Liver (tissue), 9 donors: Measurements from ENCODE around the gene MAN1C1. TPM values are rescaled to one million over a fixed set of nuclear protein-coding genes. Genes with fewer than 3 reads are reported as not detected.

Experiments used
- DNase-seq: peaks from one replicate; pipeline ENCODE4 v3.0.0-alpha.2; 2017; ENCODE audit warnings: low spot score
- H3K27ac ChIP-seq, 2 donors: one replicate each; pipeline ENCODE4 v1.7.0; 2013; ENCODE audit warnings: inconsistent platforms in 2 of 2, low read length in 2 of 2, control low read depth in 1 of 2, low read depth in 1 of 2, mild to moderate bottlenecking in 1 of 2
- H3K27me3 ChIP-seq, 4 donors: one replicate each; pipeline versions ENCODE4 v1.6.1 to v1.7.0; 2013; ENCODE audit warnings: low read length in 3 of 4, inconsistent platforms in 1 of 4, mild to moderate bottlenecking in 1 of 4, moderate library complexity in 1 of 4; ENCODE audit not compliant: control insufficient read depth in 4 of 4, insufficient read depth in 4 of 4
- H3K36me3 ChIP-seq, 4 donors: one replicate each; pipeline versions ENCODE4 v1.6.1 to v1.7.0; 2013; ENCODE audit warnings: low read length in 3 of 4, mild to moderate bottlenecking in 3 of 4, low read depth in 1 of 4, moderate library complexity in 1 of 4; ENCODE audit not compliant: control insufficient read depth in 4 of 4, insufficient read depth in 3 of 4
- H3K4me1 ChIP-seq, 4 donors: one replicate each; pipeline versions ENCODE4 v1.6.1 to v1.7.0; 2013; ENCODE audit warnings: low read length in 3 of 4, mild to moderate bottlenecking in 3 of 4, moderate library complexity in 1 of 4; ENCODE audit not compliant: control insufficient read depth in 4 of 4, insufficient read depth in 4 of 4
- H3K4me3 ChIP-seq, 3 donors: one replicate each; pipeline versions ENCODE4 v1.6.1 to v1.7.0; 2013; ENCODE audit warnings: low read length in 3 of 3, control low read depth in 1 of 3, low read depth in 1 of 3, mild to moderate bottlenecking in 1 of 3
- H3K9ac ChIP-seq, 2 donors: one replicate each; pipeline ENCODE4 v1.7.0; 2013; ENCODE audit warnings: low read length in 2 of 2, mild to moderate bottlenecking in 2 of 2, moderate library complexity in 2 of 2, control low read depth in 1 of 2, low read depth in 1 of 2
- H3K9me3 ChIP-seq, 4 donors: one replicate each; pipeline versions ENCODE4 v1.6.1 to v1.7.0; 2013; ENCODE audit warnings: low read length in 3 of 4; ENCODE audit not compliant: control insufficient read depth in 4 of 4
- ATF3 ChIP-seq: IDR thresholded peaks from 2 replicates; pipeline ENCODE4 v1.6.1; 2016; ENCODE audit warnings: antibody characterized with exemption
- EGR1 ChIP-seq, 2 donors: IDR thresholded peaks; 2 replicates each; pipeline ENCODE4 v1.6.1; 2016 to 2018; ENCODE audit warnings: antibody characterized with exemption in 2 of 2, low read depth in 2 of 2
- FOXA1 ChIP-seq: IDR thresholded peaks from 2 replicates; pipeline ENCODE4 v1.6.1; 2016; ENCODE audit warnings: antibody characterized with exemption
- FOXA2 ChIP-seq: IDR thresholded peaks from 2 replicates; pipeline ENCODE4 v1.6.1; 2016; ENCODE audit warnings: antibody characterized with exemption
- GABPA ChIP-seq, 2 donors: IDR thresholded peaks in 1 of 2; conservative IDR thresholded peaks in 1 of 2; 2 replicates each; pipeline ENCODE4 v1.6.1; 2016; ENCODE audit warnings: antibody characterized with exemption in 2 of 2, mild to moderate bottlenecking in 1 of 2, moderate library complexity in 1 of 2
- HNF4A ChIP-seq, 2 donors: conservative IDR thresholded peaks; 2 replicates each; pipeline ENCODE4 v1.6.1; 2016; ENCODE audit warnings: antibody characterized with exemption in 2 of 2, mild to moderate bottlenecking in 2 of 2
- HNF4G ChIP-seq: IDR thresholded peaks from 2 replicates; pipeline ENCODE4 v1.6.1; 2016; ENCODE audit warnings: antibody characterized with exemption
- JUND ChIP-seq, 2 donors: IDR thresholded peaks; 2 replicates each; pipeline ENCODE4 v1.6.1; 2016; ENCODE audit warnings: antibody characterized with exemption in 2 of 2
- MAX ChIP-seq: IDR thresholded peaks from 2 replicates; pipeline ENCODE4 v1.6.1; 2016; ENCODE audit warnings: antibody characterized with exemption
- NR2F2 ChIP-seq: IDR thresholded peaks from 2 replicates; pipeline ENCODE4 v1.6.1; 2016; ENCODE audit warnings: antibody characterized with exemption
- RAD21 ChIP-seq, 2 donors: IDR thresholded peaks; 2 replicates each; pipeline ENCODE4 v1.6.1; 2016; ENCODE audit warnings: antibody characterized with exemption in 2 of 2, mild to moderate bottlenecking in 2 of 2
- REST ChIP-seq: IDR thresholded peaks from 2 replicates; pipeline ENCODE4 v1.6.1; 2016; ENCODE audit warnings: antibody characterized with exemption, mild to moderate bottlenecking
- RXRA ChIP-seq, 2 donors: IDR thresholded peaks; 2 replicates each; pipeline ENCODE4 v1.6.1; 2017 to 2018; ENCODE audit warnings: antibody characterized with exemption in 2 of 2, mild to moderate bottlenecking in 1 of 2
- SP1 ChIP-seq: IDR thresholded peaks from 2 replicates; pipeline ENCODE4 v1.6.1; 2018; ENCODE audit warnings: antibody characterized with exemption, mild to moderate bottlenecking
- TAF1 ChIP-seq: conservative IDR thresholded peaks from 2 replicates; pipeline ENCODE4 v1.6.1; 2016; ENCODE audit warnings: antibody characterized with exemption, mild to moderate bottlenecking
- YY1 ChIP-seq: IDR thresholded peaks from 2 replicates; pipeline ENCODE4 v1.6.1; 2016; ENCODE audit warnings: antibody characterized with exemption, mild to moderate bottlenecking
- ZBTB33 ChIP-seq: IDR thresholded peaks from 2 replicates; pipeline ENCODE4 v1.6.1; 2016; ENCODE audit warnings: antibody characterized with exemption
- WGBS: extraction: QIAGEN DNeasy Blood & Tissue Kit; methylation state at CpG from one replicate; pipeline ENCODE4 v1.1.7; 2013; 5-methylcytosine and 5-hydroxymethylcytosine counted together
- polyA plus RNA-seq, 2 donors: library from polyadenylated mRNA; stranded (reverse) in 1 of 2; unstranded in 1 of 2; fragments of 200-250 nt in 1 of 2; fragments of >200 nt in 1 of 2; fragmentation: Nextera tagmentation in 1 of 2; extraction: Ambion mirVana in 1 of 2; gene quantifications; one replicate each; pipeline versions ENCODE4 v1.2.1 to v1.2.3, GENCODE V29; 2013 to 2015
- total RNA-seq, 2 donors: library from RNA; depleted of rRNA; stranded (reverse); fragments of >200 nt; gene quantifications; one replicate each; pipeline ENCODE4 v1.2.3, GENCODE V29; 2014
- TF ChIP-seq, protein P1 (sequence below): fragments of 150-350 bp; IDR thresholded peaks from 2 replicates; pipeline ENCODE4 v1.5.1; 2017; ENCODE audit warnings: improper control_type of control experiment, low read depth, low read length; ENCODE audit not compliant: missing input control
- donor health status: healthy.
- donor health status: healthy.
- donor health status: healthy.
- donor health status: healthy.
- donor health status: healthy.

Gene MAN1C1
- total and polyA plus RNA-seq, 4 donors, result 6.3 to 16.0 (median 8.1) TPM

DNA sequence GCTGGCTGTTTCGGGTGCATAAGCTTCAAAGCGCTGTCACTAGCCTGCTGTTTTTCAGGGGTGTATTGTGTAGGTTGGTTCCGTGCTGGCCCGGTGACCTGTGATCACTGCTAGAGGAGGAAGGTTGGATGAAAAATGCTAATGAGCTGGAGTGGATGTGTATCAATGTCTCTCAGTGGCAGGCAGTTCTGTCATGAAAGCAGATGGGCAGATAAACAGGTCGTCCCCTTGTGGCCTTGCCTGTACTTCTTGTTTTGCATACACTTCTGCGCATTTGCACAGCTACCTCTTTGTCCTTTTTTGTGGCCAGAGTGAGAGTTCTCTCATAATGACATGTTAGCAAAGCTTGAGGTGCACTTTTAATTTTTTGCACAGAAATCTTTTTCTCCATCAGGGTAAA is 186.3 kb downstream of the MAN1C1 start:
- WGBS, result 79% methylated on average over 6 of the region's 6 CpGs
- H3K9ac ChIP-seq, result no peak overlapping the region
- no peak for DNase-seq
- no peak overlapping the region for H3K4me3 ChIP-seq
- H3K27me3 ChIP-seq, result no peaks in the 10 kb centered on the region
- no peak overlapping the region for H3K27ac ChIP-seq
- TF ChIP-seq ATF3 (no peak), TAF1 (no peak), ZBTB33 (no peak), JUND (IDR thresholded peaks at IDR 0.05) (no peak), HNF4A (conservative IDR thresholded peaks at IDR 0.05) (no peak), MAX (no peak), RXRA (IDR thresholded peaks at IDR 0.05) (no peak), SP1 (no peak), REST (no peak), GABPA (IDR thresholded peaks at IDR 0.05 in 1 of 2, conservative IDR thresholded peaks at IDR 0.05 in 1 of 2) (no peak), NR2F2 (no peak), FOXA1 (no peak), YY1 (no peak), HNF4G (no peak), RAD21 (IDR thresholded peaks at IDR 0.05) (no peak), FOXA2 (no peak)
- TF ChIP-seq, protein P1, sequence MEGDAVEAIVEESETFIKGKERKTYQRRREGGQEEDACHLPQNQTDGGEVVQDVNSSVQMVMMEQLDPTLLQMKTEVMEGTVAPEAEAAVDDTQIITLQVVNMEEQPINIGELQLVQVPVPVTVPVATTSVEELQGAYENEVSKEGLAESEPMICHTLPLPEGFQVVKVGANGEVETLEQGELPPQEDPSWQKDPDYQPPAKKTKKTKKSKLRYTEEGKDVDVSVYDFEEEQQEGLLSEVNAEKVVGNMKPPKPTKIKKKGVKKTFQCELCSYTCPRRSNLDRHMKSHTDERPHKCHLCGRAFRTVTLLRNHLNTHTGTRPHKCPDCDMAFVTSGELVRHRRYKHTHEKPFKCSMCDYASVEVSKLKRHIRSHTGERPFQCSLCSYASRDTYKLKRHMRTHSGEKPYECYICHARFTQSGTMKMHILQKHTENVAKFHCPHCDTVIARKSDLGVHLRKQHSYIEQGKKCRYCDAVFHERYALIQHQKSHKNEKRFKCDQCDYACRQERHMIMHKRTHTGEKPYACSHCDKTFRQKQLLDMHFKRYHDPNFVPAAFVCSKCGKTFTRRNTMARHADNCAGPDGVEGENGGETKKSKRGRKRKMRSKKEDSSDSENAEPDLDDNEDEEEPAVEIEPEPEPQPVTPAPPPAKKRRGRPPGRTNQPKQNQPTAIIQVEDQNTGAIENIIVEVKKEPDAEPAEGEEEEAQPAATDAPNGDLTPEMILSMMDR, result no peak
- peaks cover 0 to 12% (median 0%) of the 10 kb centered on the region in 4 donors for H3K36me3 ChIP-seq
- peaks cover 0 to 21% (median 9%) of the 10 kb centered on the region in 4 donors for H3K4me1 ChIP-seq
- H3K9me3 ChIP-seq, result no peaks in the 10 kb centered on the region

DNA sequence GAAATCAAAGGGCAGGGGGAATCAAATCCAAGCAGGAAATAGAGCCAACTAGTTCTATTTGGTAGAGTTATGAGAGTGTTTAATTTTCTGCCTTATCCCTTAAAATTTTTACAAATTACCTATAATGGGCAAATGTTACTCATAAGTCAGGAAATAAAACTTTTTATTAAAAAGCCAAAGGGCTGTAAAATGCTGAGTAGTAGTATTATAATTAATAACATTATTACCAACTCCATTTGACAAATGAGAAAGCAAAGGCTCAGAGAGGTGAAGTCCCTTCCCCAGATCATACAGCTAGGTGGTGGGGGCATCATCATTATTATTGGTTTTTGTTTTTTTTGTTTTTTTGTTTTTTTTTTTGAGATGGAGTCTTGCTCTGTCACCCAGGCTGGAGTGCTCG is 186.8 kb downstream of the MAN1C1 start:
- Histone ChIP-seq H3K4me3 (no peak overlapping the region), H3K9ac (no peak overlapping the region), H3K27ac (no peak overlapping the region), H3K36me3 (peaks cover 0 to 12% (median under 1%) of the 10 kb centered on the region in 4 donors), H3K27me3 (no peaks in the 10 kb centered on the region), H3K4me1 (peaks cover 0 to 21% (median 9%) of the 10 kb centered on the region in 4 donors), H3K9me3 (no peaks in the 10 kb centered on the region)
- no peak for DNase-seq
- TF ChIP-seq EGR1 (IDR thresholded peaks at IDR 0.05; ENCODE audit: low read depth in 2 of 2) (no peak), ATF3 (no peak), FOXA1 (no peak), TAF1 (no peak), FOXA2 (no peak), HNF4G (no peak), HNF4A (conservative IDR thresholded peaks at IDR 0.05) (no peak), RXRA (IDR thresholded peaks at IDR 0.05) (no peak), RAD21 (IDR thresholded peaks at IDR 0.05) (no peak), ZBTB33 (no peak), GABPA (IDR thresholded peaks at IDR 0.05 in 1 of 2, conservative IDR thresholded peaks at IDR 0.05 in 1 of 2) (no peak)
- WGBS, result 100% methylated on average over 1 of the region's 1 CpG
